Left ventricle myocardium inferior (tissue), 1 donor: Measurements from ENCODE around the gene SCART1. TPM values are rescaled to one million over a fixed set of nuclear protein-coding genes. Genes with fewer than 3 reads are reported as not detected.

Experiments
- DNase-seq: peaks from one replicate; pipeline ENCODE4 v3.0.0-alpha.2; 2020
- H3K27ac ChIP-seq: fragments of 200-600 bp; replicated peaks from 2 replicates; pipeline ENCODE4 v1.8.0; 2021
- H3K27me3 ChIP-seq: fragments of 200-600 bp; 2 replicates; pipeline ENCODE4 v1.8.0; 2021; ENCODE audit warnings: low read depth
- H3K36me3 ChIP-seq: fragments of 200-600 bp; 2 replicates; pipeline ENCODE4 v1.8.0; 2021
- H3K4me1 ChIP-seq: fragments of 200-600 bp; 2 replicates; pipeline ENCODE4 v1.8.0; 2021
- H3K4me3 ChIP-seq: fragments of 200-600 bp; 2 replicates; pipeline ENCODE4 v1.8.0; 2021; ENCODE audit warnings: mild to moderate bottlenecking, moderate library complexity
- H3K9me3 ChIP-seq: fragments of 200-600 bp; replicated peaks from 2 replicates; pipeline ENCODE4 v1.8.0; 2021
- intact Hi-C: fragments of 100-400 bp; cut with micrococcal nuclease; formaldehyde crosslinking; loops from one replicate; pipeline ENCODE4 v1.11.0; 2022
- total RNA-seq: library from RNA; stranded (reverse); fragmentation: NEBNext Ultra II Directional; extraction: Animal tissue kit (Norgen Biotek cat#: 25700); gene quantifications from one replicate; pipeline ENCODE4 v1.2.1, GENCODE V29; 2021
- TF ChIP-seq, protein P1 (sequence below): fragments of 200-600 bp; IDR thresholded peaks from 2 replicates; pipeline ENCODE4 v1.8.0; 2021; ENCODE audit warnings: antibody characterized with exemption, mild to moderate bottlenecking, borderline replicate concordance
- donor health status: DM: no; HTN: yes; CAD: no; lungs with severe emphysema.

SCART1 gene
- total RNA-seq, 1 donor from 2014 or later: 0.36 TPM

DNA sequence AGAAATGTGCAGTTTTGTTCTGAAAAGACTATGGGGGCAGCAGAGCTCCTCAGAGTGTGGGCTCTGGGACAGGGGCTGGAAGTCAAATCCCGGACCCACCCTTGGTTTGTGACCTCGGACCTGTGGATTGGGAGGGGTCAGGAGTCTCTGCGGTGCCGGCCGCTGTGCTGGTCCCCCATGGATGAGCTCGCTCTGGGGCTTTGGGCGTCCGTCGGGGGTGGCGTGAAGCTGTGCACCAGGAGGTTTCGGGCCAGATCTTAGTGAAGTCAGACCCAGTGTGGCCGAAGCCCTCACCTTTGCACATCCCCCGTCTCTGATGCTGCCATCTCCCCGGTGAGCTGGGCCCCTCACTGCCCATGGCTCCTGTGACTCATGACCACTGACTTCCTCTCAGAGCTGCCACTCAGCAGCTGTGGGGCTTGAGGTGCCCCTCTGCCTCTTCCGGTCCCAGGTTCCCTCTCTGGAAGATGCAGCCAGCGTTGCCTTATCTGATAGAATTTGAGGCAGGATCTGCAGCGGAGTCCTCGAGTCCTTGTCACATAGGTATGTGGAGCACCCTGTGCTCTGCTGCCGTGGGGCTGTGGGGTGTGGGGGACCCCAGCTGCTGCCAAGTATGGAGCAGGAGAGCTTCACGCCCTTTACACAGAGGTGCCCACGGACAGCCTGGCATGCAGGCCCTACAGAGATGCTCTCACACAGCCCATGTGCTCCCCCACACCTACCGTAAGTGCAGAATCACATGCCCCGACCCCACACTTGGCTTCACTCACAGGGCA lies 11.4 kb upstream of the SCART1 start:
- TF ChIP-seq, protein P1, sequence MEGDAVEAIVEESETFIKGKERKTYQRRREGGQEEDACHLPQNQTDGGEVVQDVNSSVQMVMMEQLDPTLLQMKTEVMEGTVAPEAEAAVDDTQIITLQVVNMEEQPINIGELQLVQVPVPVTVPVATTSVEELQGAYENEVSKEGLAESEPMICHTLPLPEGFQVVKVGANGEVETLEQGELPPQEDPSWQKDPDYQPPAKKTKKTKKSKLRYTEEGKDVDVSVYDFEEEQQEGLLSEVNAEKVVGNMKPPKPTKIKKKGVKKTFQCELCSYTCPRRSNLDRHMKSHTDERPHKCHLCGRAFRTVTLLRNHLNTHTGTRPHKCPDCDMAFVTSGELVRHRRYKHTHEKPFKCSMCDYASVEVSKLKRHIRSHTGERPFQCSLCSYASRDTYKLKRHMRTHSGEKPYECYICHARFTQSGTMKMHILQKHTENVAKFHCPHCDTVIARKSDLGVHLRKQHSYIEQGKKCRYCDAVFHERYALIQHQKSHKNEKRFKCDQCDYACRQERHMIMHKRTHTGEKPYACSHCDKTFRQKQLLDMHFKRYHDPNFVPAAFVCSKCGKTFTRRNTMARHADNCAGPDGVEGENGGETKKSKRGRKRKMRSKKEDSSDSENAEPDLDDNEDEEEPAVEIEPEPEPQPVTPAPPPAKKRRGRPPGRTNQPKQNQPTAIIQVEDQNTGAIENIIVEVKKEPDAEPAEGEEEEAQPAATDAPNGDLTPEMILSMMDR: no peak
- DNase-seq: no peak
- Histone ChIP-seq H3K27me3 (peaks cover 14% of the 10 kb centered on the region), H3K36me3 (peaks cover 3% of the 10 kb centered on the region), H3K4me3 (no peak overlapping the region), H3K27ac (no peak overlapping the region), H3K9me3 (peaks cover 23% of the 10 kb centered on the region), H3K4me1 (no peaks in the 10 kb centered on the region)
- intact Hi-C loops: no loop called here

DNA sequence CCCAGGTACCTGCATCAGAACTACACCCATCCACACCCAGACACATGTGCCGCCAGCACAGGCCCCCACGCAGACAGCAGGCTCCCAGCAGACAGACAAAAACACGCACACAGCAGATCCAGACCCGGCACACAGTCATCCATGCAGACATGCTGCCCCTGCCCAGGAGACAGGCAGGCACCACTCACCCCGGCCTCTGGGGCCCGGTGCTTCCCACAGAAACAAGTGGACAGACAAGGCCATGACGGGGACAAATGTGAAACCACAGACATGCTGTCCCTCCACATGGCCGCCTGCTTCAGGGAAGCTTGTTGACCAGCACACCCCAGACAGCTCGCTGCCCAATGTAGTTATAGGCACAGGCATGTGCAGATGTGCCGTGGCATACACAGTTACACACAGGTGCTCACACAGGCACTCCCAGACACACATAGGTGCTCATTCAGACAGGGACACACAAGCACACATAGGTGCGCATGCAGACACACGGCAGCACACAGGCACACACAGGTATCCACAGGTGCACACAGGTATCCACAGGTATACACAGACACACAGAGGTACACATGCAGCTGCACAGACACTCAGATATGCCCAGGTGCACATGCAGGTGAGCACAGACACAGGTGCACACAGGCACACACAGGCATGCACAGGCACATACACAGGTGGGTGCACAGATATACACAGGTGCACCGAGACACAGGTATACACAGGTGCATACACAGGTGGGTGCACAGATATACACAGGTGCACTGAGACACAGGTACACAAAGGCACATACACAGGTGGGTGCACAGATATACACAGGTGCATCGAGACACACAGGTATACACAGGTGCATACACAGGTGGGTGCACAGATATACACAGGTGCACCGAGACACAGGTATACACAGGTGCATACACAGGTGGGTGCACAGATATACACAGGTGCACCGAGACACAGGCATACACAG lies 10.5 kb upstream of the SCART1 start:
- Histone ChIP-seq H3K9me3 (peaks cover 32% of the 10 kb centered on the region), H3K27me3 (peaks cover 14% of the 10 kb centered on the region), H3K4me1 (no peaks in the 10 kb centered on the region), H3K36me3 (peaks cover 5% of the 10 kb centered on the region), H3K4me3 (no peak overlapping the region), H3K27ac (no peak overlapping the region)
- TF ChIP-seq, protein P1: no peak
- intact Hi-C loops: no loop called here
- no peak for DNase-seq

DNA sequence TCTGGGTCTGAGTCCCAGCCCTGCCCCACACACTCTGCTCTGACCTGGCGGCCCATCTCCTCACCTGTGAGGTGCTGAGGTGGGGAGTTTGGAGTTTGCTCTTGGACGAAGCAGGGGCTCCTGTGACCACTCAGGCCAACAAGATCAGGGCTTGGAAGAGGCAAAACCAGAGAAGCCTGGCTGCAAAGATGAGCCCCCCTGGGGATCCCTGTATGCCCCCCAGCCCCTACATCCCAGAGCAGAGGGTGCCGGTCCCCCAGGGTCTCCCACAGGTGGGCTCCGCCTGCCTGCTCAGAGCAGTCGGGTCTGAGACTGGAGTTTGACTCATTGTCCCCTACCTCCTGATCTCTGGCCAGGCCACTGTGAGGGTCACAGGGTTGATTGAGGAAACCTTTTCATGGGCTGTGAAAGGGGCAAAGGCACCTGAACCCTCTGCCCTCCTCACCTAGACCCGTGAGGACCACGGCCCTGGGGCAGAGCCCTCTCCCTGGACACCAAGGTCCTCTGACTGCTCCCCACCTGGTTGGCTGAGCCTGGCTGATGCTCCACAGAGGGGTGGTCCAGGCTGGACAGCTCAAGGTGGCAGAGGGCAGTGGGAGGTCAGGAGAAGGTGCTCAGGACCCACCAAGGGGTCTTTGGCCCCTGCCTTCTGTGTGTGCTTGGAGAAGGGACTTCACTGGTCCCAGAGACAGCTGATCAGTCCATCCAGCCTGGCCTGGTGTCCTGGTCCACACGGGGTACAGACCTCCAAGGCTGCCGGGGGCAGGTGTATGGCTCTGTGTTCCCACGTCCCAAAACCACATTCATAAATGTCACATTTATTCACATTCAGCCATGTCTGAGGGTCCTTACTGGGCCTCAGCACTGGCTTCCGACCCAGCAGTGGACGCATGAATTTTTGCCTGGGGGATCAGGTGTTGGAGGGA lies 9.1 kb upstream of the SCART1 start:
- no peak overlapping the region for H3K4me3 ChIP-seq
- TF ChIP-seq, protein P1: no peak
- no peaks in the 10 kb centered on the region for H3K4me1 ChIP-seq
- peaks cover 14% of the 10 kb centered on the region for H3K27me3 ChIP-seq
- H3K27ac ChIP-seq: no peak overlapping the region
- H3K9me3 ChIP-seq: peaks cover 46% of the 10 kb centered on the region
- peaks cover 13% of the 10 kb centered on the region for H3K36me3 ChIP-seq
- intact Hi-C loops: no loop called here
- DNase-seq: no peak

DNA sequence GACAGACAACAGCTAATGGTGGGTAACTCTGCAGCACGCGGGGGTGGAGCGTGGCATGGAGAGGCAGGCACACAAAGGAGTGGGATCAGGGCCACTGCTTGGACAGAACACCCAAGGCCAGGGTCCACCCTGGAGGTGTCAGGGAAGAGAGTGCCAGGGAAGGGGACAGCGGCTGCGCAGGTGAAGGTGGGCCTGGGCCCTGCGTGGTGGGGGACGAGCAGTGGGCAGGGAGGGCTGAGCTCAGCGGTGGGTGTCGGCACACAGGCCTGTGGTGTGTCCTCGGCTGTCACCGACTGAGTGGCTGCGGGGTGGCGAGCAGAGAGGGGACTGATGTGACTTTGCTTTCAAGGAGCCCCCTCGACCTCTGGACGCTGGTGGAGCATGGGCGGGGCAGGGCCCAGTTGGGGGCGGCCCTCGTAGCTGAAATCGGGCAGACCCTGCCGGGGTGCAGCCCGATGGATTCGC lies 8.4 kb upstream of the SCART1 start:
- no peak overlapping the region for H3K4me3 ChIP-seq
- peaks cover 14% of the 10 kb centered on the region for H3K27me3 ChIP-seq
- no peaks in the 10 kb centered on the region for H3K4me1 ChIP-seq
- intact Hi-C loops: no loop called here
- no peak overlapping the region for H3K27ac ChIP-seq
- H3K9me3 ChIP-seq: peaks cover 53% of the 10 kb centered on the region
- TF ChIP-seq, protein P1: no peak
- peaks cover 13% of the 10 kb centered on the region for H3K36me3 ChIP-seq
- no peak for DNase-seq
